ENCODE data around the gene G6PD.

The G6PD gene

DNA sequence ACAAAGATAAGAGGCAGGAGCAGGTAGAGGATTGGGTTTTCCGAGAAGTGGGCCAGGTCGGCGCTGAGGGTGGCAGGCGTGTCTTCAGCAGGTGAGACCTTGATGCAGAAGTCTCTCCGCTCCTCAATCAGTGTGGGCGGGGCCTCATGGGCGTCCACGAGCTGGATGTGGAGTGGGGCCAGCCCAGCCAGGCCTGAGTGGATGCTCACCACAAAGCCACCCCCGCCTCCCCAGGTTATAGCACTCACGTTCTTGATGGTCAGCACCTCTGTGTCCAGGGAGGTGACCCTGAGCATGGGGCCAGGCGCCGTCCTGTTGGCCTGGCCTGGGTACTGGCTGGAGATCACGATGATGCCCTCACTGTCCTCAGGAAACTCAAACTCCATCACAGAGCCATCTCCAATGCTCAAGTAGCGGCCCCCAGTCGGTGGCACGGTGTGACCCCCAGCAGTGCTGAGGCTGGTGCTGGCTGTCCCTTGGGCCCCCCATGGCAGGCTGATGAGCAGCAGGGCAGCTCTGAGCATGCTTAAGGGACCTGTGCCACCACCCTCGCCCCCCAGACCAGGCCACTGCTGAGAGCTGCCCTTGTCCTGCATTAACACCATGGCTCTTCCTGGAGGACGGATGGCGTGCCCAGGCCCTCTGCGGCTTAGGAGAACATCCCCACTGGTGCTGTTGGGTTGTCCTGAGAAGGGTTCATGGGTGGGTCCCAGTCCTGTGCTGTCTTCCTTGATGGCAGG, 58.1 kb downstream of the G6PD start:
- DNase-seq (ENCODE audit: low read depth in 1 of 2, low spot score in 1 of 2): no peak

DNA sequence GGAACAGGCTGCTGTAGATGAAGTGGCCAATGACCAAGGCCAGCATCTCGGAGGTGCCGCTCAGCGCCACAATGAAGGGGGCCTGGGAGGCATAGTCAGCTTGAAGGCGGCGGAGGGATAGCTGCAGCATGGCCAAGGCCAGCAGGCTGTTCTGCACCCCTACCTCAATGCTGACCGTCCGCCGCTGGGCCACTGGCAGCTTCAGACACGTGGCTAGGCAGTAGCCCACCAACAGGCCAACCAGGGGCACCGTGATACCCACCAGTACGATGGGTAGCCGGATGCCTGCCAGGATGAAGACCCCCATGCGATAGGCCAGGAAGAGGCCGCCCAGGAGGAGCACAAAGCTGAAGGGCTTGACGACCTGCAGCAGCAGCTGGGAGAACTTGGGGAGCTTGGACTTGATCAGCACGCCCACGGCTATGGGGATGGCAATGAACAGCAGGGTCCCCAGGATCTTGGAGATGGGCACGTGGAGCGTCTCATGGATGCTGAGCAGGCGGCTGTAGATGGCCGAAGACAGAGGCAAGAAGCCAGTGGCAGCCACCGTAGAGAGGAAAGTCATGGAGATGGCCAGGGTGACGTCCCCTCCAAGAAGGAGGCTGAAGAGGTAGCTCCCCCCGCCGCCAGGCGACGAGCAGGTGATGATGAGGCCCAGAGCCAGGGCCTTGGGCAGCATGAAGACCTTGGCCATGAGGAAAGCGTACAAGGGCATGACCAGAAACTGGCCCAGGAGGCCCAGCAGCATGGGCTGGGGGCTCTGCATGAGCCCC, 58.9 kb downstream of the G6PD start:
- no peak for DNase-seq (ENCODE audit: low read depth in 1 of 2, low spot score in 1 of 2)

DNA sequence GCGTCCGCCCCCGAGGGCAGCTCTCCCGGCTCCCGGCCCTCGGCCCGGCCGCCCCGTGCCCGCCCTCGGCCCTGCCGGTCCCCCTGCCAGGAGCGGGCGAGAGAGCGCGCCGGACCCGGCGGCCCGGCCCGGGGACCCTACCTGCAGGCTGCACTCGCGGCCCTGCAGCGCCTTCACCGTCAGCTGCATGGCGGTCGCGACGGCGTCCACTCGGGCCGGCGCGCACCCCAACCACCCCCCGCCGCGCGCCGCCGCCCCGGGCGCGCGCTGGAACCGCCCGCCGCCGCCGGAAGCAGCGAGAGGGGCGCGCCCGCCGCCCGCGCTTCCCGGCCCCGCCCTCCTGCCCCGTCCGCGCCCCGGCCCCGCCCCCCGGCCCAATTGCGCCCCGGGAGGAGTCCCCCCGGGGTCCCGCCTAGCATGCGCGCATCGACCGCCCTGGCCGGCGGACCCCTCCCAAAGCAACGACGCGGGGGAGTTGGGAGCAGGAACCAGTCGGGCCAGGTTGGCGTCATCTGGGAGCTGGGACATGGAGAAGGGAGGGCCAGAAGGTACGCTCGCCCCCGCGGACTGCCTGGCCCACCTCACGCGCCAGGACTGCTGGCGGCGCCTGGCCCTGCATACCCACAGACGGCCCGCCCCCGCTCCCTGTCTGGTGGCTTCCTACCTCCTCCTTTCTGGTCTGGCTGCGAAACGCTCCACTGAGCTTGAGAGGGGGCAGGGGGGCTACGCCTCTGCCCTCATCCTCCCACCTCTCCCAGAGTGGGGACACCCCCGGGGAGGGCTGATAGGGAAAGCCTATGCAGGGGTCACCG, 60.0 kb downstream of the G6PD start, which contains the start of gene UBL4A:
Gene UBL4A, minus strand, starts transcription at position 220 of the 812 bp plus-strand sequence. Its CDS starts 31 bp downstream, at position 189.
- DNase-seq (ENCODE audit: low read depth in 1 of 2, low spot score in 1 of 2): peak; percentile 15 to 48

DNA sequence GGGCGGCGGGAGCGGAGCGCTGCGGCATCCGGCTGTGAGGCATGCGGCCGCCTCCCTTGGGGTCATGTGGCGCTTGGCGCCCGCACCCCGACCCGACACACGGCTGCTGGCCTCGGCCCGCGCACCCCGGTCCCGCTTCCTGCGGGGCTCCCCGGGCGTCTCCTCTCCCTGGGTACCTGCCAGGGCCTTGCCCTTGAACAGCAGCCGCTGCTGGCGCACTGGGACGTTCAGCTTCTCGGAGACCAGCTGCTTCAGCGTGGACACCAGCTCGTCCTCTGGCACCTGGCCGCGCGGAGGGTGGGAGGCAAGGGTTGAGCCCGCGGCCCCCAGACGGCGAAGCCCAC, 60.6 kb downstream of the G6PD start:
- DNase-seq (ENCODE audit: low read depth in 1 of 2, low spot score in 1 of 2): peak in 1 of 2 donors; percentile 9

DNA sequence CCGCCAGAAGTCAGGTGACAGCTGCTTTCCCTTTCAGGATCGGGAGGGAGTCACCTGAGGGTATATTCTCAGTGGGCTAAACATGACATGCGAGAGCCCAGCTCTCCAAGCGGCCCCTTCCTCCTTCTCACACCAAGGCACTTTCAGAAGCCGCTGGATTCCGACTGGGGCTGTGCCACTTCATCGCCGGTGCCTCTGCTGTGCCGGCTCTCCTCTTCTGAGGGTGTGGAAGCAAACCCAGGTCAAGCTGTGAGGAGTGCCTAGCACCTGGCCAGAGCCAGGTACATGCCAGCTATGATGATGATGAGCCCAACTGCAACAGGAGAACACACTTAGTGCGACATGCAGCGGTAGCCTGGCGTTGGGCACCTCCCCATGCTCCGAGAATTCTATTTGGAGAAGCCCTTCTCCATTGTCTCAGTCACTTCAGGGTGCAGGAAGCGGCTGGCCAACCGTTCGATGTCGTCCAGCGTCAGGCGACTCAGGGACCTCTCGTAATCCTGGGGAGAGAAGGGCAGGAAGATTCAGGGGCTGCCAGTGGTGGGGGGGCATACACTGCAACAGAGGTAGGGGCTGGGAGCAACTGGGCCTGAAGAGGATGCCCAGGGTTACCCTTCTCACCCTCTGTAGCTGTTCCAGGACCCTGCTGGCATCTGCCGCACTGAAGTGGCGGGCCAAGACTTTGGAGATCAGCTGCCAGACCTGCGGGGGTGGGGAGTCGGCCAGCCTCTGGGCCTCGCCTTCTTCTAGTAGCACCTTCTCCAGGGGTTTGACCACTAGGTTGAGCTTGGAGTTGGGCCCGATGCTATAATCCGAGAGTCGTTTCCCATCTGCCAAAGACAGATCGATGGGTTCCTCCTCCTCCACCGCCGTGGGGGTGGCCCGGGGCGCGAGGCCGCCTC, 61.2 kb downstream of the G6PD start:
- no peak for DNase-seq (ENCODE audit: low read depth in 1 of 2, low spot score in 1 of 2)

DNA sequence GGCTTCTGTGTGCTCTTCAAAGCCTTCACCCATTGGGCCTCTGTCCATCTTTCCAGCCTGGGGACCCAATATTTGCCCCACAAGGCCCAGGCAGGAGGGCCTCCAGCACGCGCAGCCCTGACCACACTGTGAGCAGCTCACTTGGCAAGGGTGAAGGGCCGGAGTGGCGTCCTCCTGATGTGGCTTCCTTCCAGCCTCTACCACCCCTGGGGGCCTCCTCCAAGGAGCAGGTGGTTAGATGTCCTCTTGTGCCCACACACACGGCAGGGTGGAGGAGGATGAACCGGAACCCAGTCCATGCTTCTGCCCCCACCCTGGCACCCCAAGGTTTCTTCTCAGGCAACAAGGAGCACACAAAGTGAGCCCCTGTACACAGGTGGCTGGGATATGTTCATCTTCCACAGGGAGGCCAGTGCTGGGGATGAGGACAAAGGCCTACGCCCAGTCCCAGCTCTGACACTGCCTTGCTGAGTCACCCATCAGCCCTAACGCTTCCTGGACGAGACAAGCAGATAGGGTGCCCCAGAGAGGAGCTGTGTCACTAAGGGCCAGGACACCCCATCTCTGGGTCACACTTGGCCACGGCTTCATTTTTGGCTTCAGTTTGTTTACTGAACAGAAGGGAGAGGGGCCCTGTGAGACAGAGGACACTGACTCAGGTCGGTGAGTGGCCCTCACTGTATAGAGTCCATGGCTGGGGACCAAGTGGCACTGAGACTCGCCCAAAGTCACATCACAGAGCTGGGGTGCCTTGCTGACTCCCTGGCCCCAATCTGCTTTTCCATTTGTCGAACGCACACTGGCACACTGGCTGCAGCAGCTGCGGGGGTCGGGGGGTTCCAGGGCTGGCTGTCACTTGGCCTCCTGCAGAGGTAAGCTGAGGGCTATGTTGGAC, 62.1 kb downstream of the G6PD start:
- DNase-seq (ENCODE audit: low read depth in 1 of 2, low spot score in 1 of 2): no peak

DNA sequence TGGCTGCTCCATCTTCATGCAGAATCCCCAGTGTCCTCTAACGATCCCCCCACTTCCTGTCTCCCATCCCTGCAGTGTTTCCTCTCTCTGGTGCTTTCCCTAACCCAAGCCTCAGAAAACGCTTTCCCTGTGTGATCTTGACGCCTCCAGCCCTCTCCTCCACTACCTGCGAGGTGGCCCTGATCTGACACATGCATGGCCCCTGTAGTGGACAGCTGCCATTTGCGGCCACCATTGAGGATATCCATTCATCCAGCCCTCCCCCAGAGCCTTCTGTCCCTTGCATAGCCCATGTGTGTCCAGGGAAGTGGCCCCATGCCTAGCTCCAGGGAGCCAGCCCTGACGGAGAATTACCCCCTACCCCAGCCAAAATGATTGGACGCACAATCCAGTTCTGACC, 63.3 kb downstream of the G6PD start:
- DNase-seq (ENCODE audit: low read depth in 1 of 2, low spot score in 1 of 2): no peak

DNA sequence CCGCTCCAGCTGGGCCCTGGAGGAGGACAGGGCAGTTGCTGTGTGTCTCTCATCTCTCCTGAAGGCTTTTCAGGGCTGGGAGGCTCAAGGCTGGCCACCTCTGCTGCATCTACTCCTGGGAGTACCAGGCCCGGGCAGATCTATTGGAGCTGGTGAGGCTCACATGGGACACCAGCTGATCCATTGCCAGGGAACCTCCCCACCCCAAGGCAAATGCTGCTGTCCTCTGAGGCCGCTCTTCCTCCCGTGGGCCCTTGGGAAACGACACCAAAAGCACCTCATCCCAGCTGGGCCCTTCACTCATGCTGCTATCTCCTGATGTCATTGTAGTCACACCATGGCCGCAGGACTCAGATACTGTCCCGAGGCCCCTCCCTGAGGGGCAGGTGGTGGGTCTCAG, 63.9 kb downstream of the G6PD start:
- no peak for DNase-seq (ENCODE audit: low read depth in 1 of 2, low spot score in 1 of 2)

DNA sequence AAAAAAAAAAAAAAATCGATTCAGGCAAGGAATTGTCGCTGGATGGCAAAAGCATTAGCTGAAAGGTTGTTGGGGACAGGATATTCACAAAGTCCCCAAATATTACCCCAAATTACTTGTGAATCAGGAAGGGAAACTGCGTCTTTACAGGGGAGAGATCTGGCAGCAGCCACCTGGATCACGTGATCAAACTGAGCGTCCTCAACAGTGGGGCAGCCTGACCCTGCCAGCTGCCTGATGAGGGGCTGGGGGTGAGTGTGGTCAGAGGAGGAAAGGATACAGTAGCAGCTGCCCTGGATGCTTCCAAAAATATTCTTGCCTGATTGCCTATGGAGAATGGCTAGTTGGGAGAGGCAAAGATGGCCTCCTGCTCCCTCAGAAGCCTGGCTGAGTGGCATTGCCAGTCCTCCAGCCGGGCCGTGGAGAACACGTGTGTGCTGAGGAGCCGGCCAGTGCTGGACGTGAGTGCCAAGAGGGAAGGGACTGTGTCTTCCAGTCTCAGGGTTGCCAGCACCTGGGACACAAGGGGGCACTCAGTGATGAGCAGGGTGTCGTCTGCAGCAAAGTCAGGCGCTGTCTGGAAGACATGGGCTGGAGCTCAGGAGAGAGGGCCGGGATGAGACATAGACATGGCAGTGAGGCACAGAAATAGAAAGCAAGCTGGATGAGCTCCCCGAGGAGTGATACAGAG, 64.6 kb downstream of the G6PD start:
- DNase-seq (ENCODE audit: low read depth in 1 of 2, low spot score in 1 of 2): no peak
